GM23248 (cell line): ENCODE results near the gene TMPRSS3. TPM values are rescaled to one million over a fixed set of nuclear protein-coding genes. Genes with fewer than 3 reads are reported as not detected.

Experiments
- DNase-seq: peaks from one replicate; pipeline ENCODE4 v3.0.0-alpha.2; 2015
- H2AFZ ChIP-seq: fragments of 200-600 bp; sonication (generic); 2 replicates; pipeline ENCODE4 v1.6.1; 2016; ENCODE audit warnings: antibody characterized with exemption
- H3F3A ChIP-seq: fragments of 200-600 bp; sonication (generic); 2 replicates; pipeline ENCODE4 v1.6.1; 2016; ENCODE audit warnings: mild to moderate bottlenecking, antibody characterized with exemption, mixed run types; ENCODE audit not compliant: insufficient read depth
- H3K27ac ChIP-seq: fragments of 200-600 bp; sonication (generic); 2 replicates; pipeline ENCODE4 v1.5.1; 2016; ENCODE audit warnings: mild to moderate bottlenecking
- H3K27me3 ChIP-seq: fragments of 200-600 bp; sonication (generic); replicated peaks from 2 replicates; pipeline ENCODE4 v1.6.1; 2016; ENCODE audit warnings: mild to moderate bottlenecking; ENCODE audit not compliant: insufficient read depth
- H3K36me3 ChIP-seq: fragments of 200-600 bp; sonication (generic); 2 replicates; pipeline ENCODE4 v1.6.1; 2016; ENCODE audit warnings: low read depth, mild to moderate bottlenecking
- H3K4me1 ChIP-seq: fragments of 200-600 bp; sonication (generic); 2 replicates; pipeline ENCODE4 v1.6.1; 2016; ENCODE audit warnings: mild to moderate bottlenecking; ENCODE audit not compliant: insufficient read depth
- H3K4me2 ChIP-seq: fragments of 200-600 bp; sonication (generic); one replicate; pipeline ENCODE4 v1.6.1; 2016; ENCODE audit warnings: mild to moderate bottlenecking; ENCODE audit not compliant: unreplicated experiment
- H3K4me3 ChIP-seq: fragments of 200-600 bp; sonication (generic); 2 replicates; pipeline ENCODE4 v1.5.1; 2016; ENCODE audit warnings: mild to moderate bottlenecking
- H3K79me2 ChIP-seq: fragments of 200-600 bp; sonication (generic); 2 replicates; pipeline ENCODE4 v1.6.1; 2016; ENCODE audit warnings: mild to moderate bottlenecking; ENCODE audit not compliant: insufficient read depth
- H3K9ac ChIP-seq: fragments of 200-600 bp; sonication (generic); 2 replicates; pipeline ENCODE4 v1.6.1; 2016; ENCODE audit warnings: mild to moderate bottlenecking
- H3K9me2 ChIP-seq: fragments of 200-600 bp; sonication (generic); 2 replicates; pipeline ENCODE4 v1.6.1; 2016; ENCODE audit warnings: mixed run types, mild to moderate bottlenecking, moderate library complexity; ENCODE audit not compliant: insufficient read depth
- H3K9me3 ChIP-seq: fragments of 200-600 bp; sonication (generic); one replicate; pipeline ENCODE4 v1.6.1; 2017; ENCODE audit warnings: low read depth
- H4K20me1 ChIP-seq: fragments of 200-600 bp; sonication (generic); 2 replicates; pipeline ENCODE4 v1.6.0; 2016; ENCODE audit not compliant: insufficient read depth
- EZH2 ChIP-seq: fragments of 200-600 bp; sonication (generic); IDR thresholded peaks from 2 replicates; pipeline ENCODE4 v1.6.1; 2018; ENCODE audit warnings: antibody characterized with exemption, mild to moderate bottlenecking; ENCODE audit not compliant: insufficient read depth, poor library complexity, severe bottlenecking
- EZH2phosphoT487 ChIP-seq: fragments of 200-600 bp; sonication (generic); IDR thresholded peaks from 2 replicates; pipeline ENCODE4 v1.6.1; 2018; ENCODE audit warnings: antibody characterized with exemption, moderate library complexity, mild to moderate bottlenecking, low read depth; ENCODE audit not compliant: insufficient read depth
- WGBS, 2 experiments: methylation state at CpG; one replicate each; pipeline ENCODE4 v1.1.6; 2015 to 2017; ENCODE audit warnings: low lambda C conversion rate in 2 of 2, low coverage in 1 of 2; ENCODE audit errors: missing lambda C conversion rate in 2 of 2; 5-methylcytosine and 5-hydroxymethylcytosine counted together
- in situ Hi-C: fragments of 300-500 bp; cut with MboI; formaldehyde crosslinking; loops from 2 replicates; pipeline ENCODE4 v1.15.0; 2020
- polyA plus RNA-seq: library from polyadenylated mRNA; unstranded; fragments of >200 nt; fragmentation: Nextera tagmentation; extraction: Ambion mirVana; gene quantifications from 2 replicates; pipeline ENCODE4 v1.2.1, GENCODE V29; 2016
- total RNA-seq: library from RNA; depleted of rRNA; stranded (reverse); fragments of >200 nt; shearing (Covaris generic); gene quantifications from 2 replicates; pipeline ENCODE4 v1.2.3, GENCODE V29; 2014

TMPRSS3 gene
- total and polyA plus RNA-seq, 2 experiments from 2014 or later: not detected

DNA sequence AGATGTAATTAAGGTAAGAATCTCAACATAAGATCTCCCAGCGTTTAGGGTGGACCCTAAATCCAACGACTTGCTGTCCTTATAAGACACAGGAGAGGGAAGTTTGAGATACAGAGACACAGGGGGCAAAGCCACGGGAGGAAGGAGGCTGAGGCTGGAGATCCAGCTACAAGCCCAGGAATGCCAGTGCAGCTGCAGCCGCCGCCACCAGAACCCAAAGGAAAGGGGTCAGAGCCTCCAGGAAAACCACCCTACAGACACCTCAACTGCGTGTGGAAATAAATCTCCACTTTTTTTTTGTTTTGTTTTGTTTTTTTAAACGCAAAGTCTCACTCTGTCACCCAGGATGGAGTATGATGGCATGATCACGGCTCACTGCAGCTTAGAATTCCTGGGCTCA lies 17.4 kb downstream of the TMPRSS3 start:
- Histone ChIP-seq H3K4me2 (no peak overlapping the region), H3K27ac (no peak overlapping the region), H3K9ac (no peak overlapping the region), H3K9me3 (no peaks in the 10 kb centered on the region), H3K27me3 (peaks cover 5% of the 10 kb centered on the region), H3F3A (no peaks in the 10 kb centered on the region), H3K4me1 (no peaks in the 10 kb centered on the region), H3K4me3 (no peak overlapping the region), H2AFZ (no peak overlapping the region), H3K36me3 (no peaks in the 10 kb centered on the region), H3K9me2 (no peaks in the 10 kb centered on the region), H4K20me1 (no peaks in the 10 kb centered on the region), H3K79me2 (no peaks in the 10 kb centered on the region)
- WGBS, 2 experiments: 30 to 31% methylated on average over 8 of the region's 8 CpGs
- DNase-seq: no peak
- in situ Hi-C loops: no loop called here
- TF ChIP-seq EZH2: no peak
- TF ChIP-seq EZH2phosphoT487: no peak

DNA sequence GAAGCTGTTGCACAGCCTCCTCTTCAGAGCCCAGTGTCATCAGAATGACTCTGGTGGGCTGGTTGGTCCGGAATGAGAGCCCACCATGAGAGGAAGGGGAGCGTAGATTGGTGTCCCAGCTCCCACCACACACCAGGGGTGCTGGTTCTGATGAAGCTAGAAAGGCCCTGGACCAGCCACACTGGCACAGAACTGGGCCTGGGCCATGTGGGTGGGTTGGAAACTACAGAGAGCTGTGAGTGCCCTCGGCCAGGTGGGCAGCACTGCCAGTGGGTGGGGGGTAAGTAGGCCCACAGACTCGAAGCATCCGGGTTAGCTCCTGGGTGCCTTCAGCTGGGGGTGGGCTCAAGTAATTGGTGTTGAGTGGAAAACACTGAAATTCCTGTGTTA lies 17.9 kb downstream of the TMPRSS3 start:
- Histone ChIP-seq H3K4me1 (no peaks in the 10 kb centered on the region), H2AFZ (no peak overlapping the region), H4K20me1 (no peaks in the 10 kb centered on the region), H3K4me2 (no peak overlapping the region), H3K27ac (no peak overlapping the region), H3K27me3 (peaks cover 5% of the 10 kb centered on the region), H3F3A (no peaks in the 10 kb centered on the region), H3K9ac (no peak overlapping the region), H3K4me3 (no peak overlapping the region), H3K9me3 (no peaks in the 10 kb centered on the region), H3K36me3 (no peaks in the 10 kb centered on the region), H3K79me2 (no peaks in the 10 kb centered on the region), H3K9me2 (no peaks in the 10 kb centered on the region)
- WGBS, 2 experiments: 29 to 34% methylated on average over 5 of the region's 5 CpGs
- no peak for DNase-seq
- in situ Hi-C loops: no loop called here
- no peak for TF ChIP-seq EZH2phosphoT487
- no peak for TF ChIP-seq EZH2

DNA sequence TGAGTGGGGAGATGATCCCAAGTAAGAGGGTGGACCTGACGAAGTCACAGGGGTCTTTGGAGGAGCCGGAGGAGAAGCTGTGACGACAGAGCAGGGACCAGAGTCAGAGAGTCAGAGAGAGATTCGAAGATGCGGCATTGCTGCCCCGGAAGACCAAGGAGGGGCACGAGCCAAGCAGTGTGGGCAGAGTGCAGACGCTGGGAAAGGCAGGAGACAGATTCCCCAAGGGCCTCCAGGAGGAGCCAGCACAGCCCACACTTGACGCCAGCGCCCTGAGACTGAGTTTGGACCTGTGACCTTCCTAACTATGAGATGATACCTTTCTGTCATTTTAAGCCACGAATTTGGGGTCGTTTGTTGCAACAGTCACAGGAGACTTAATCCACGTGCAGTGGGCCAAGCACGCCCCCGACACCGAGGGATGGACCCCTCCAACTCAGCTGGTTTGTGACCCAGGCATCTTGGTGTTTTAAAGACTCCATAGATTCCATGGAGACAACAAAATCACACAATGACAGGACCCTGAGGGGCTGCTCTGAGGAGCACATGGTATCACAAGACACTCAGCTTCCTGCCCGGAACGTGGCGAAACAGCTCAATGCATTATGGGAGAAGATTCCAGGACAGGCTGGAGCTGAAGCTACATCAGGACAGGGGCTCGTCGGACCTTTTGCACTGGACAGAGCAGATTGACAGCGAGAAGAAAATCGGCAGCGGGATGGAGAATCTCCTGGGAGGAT lies 18.5 kb downstream of the TMPRSS3 start:
- no peaks in the 10 kb centered on the region for H4K20me1 ChIP-seq
- no peak overlapping the region for H3K4me3 ChIP-seq

DNA sequence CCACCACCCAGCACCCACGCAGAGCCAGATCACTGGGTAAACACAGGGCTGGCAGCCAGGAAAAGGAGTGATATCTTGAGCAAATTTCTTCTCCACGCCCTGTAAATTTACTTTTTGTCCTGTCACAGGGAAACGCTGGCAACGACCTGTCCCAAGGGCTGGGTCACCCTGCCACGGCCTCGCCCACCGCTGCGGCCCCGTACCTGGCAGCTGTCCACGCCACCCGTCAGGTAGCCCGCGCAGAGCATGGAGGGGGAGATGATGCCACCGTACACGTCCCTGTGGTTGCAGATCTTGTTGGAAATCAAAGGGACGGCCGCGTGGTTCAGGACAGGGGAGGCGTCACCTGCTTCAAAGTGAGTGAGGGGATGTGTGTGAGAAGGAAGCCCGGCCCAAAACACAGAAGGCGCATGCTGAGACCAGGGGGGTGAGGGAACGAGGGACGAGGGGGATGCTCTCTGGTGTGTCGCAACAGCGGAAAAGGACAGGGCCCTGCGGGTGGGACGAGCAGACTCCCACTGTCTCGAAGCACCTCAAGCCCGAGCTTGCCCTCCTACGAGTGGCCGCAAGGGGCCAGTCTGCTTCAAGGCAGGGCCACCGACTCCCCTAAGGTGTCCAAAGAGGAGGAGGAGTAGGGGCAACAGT lies 19.4 kb downstream of the TMPRSS3 start:
- WGBS, 2 experiments: 39 to 46% methylated on average over 31 to 32 of the region's 32 CpGs

More for the DNA sequence above, 18.5 kb downstream of the TMPRSS3 start:
- Histone ChIP-seq H3F3A (no peaks in the 10 kb centered on the region), H3K27me3 (peaks cover 5% of the 10 kb centered on the region), H3K4me2 (no peak overlapping the region), H3K79me2 (no peaks in the 10 kb centered on the region), H3K9me3 (no peaks in the 10 kb centered on the region), H2AFZ (no peak overlapping the region), H3K27ac (no peak overlapping the region), H3K9me2 (no peaks in the 10 kb centered on the region), H3K9ac (no peak overlapping the region), H3K36me3 (no peaks in the 10 kb centered on the region), H3K4me1 (no peaks in the 10 kb centered on the region)
- in situ Hi-C loops: no loop called here
- TF ChIP-seq EZH2phosphoT487 (no peak), EZH2 (no peak)
- 50 to 51% methylated on average over 24 of the region's 24 CpGs for WGBS, 2 experiments
- no peak for DNase-seq

More for the DNA sequence above, 19.4 kb downstream of the TMPRSS3 start:
- DNase-seq: peak; percentile 17
- H3K27ac ChIP-seq: no peak overlapping the region
- in situ Hi-C loops: no loop called here
- no peaks in the 10 kb centered on the region for H3K79me2 ChIP-seq
- TF ChIP-seq EZH2 (no peak), EZH2phosphoT487 (no peak)
- H3K27me3 ChIP-seq: peaks cover 5% of the 10 kb centered on the region
- no peaks in the 10 kb centered on the region for H3K9me3 ChIP-seq
- H3K4me3 ChIP-seq: no peak overlapping the region
- no peaks in the 10 kb centered on the region for H3F3A ChIP-seq
- no peak overlapping the region for H2AFZ ChIP-seq
- no peaks in the 10 kb centered on the region for H3K9me2 ChIP-seq
- no peak overlapping the region for H3K4me2 ChIP-seq
- H3K4me1 ChIP-seq: no peaks in the 10 kb centered on the region
- H3K9ac ChIP-seq: no peak overlapping the region
- H3K36me3 ChIP-seq: no peaks in the 10 kb centered on the region
- H4K20me1 ChIP-seq: no peaks in the 10 kb centered on the region
